PC-9 (cell line): ENCODE measurements around the gene SMIM20. TPM values are rescaled to one million over a fixed set of nuclear protein-coding genes. Genes with fewer than 3 reads are reported as not detected.

Experiments used
- BruUV-seq: library from RNA; stranded (reverse); fragments of 400-500 nt; replicated peaks from 2 replicates; lab custom pipeline; 2021; lab: Mats Ljungman, UMichigan
- CTCF ChIA-PET: fragments of 300-600 bp; sonication (Branson Sonifier 250); formaldehyde crosslinking; loops from one replicate; lab custom pipeline; 2022; ENCODE audit warnings: antibody characterized with exemption; lab: Charles Lee
- POLR2A ChIA-PET: fragments of 300-600 bp; sonication (Branson Sonifier 250); formaldehyde crosslinking; loops from one replicate; lab custom pipeline; 2022; ENCODE audit warnings: antibody characterized with exemption; ENCODE audit not compliant: unreplicated experiment; lab: Charles Lee
- DNase-seq, 2 experiments: peaks; one replicate each; pipeline versions ENCODE4 v3.0.0 to v3.0.0-alpha.2; 2015 to 2022; ENCODE audit warnings: mixed read lengths in 1 of 2
- H2AFZ ChIP-seq: fragments of 200-600 bp; sonication (generic); 2 replicates; pipeline ENCODE4 v1.8.1; 2017; ENCODE audit warnings: antibody characterized with exemption
- H3F3A ChIP-seq: fragments of 200-600 bp; sonication (generic); 2 replicates; pipeline ENCODE4 v1.8.1; 2017; ENCODE audit warnings: antibody characterized with exemption, mild to moderate bottlenecking, low read depth; ENCODE audit not compliant: insufficient read depth
- H3K27ac ChIP-seq: fragments of 200-600 bp; sonication (generic); 2 replicates; pipeline ENCODE4 v1.6.1; 2016; ENCODE audit warnings: mixed run types
- H3K27me3 ChIP-seq: fragments of 200-600 bp; sonication (generic); 2 replicates; pipeline ENCODE4 v1.6.1; 2016; ENCODE audit warnings: low read depth, mixed run types; ENCODE audit not compliant: insufficient read depth
- H3K36me3 ChIP-seq: fragments of 200-600 bp; sonication (generic); 2 replicates; pipeline ENCODE4 v1.6.1; 2016; ENCODE audit warnings: low read depth, mixed run types
- H3K4me1 ChIP-seq: fragments of 200-600 bp; sonication (generic); replicated peaks from 2 replicates; pipeline ENCODE4 v1.6.1; 2016; ENCODE audit warnings: mixed run types; ENCODE audit not compliant: insufficient read depth
- H3K4me2 ChIP-seq: fragments of 200-600 bp; sonication (generic); 2 replicates; pipeline ENCODE4 v1.6.1; 2017; ENCODE audit warnings: mixed run types
- H3K4me3 ChIP-seq: fragments of 200-600 bp; sonication (generic); 2 replicates; pipeline ENCODE4 v1.6.1; 2016; ENCODE audit warnings: mixed run types
- H3K79me2 ChIP-seq: fragments of 200-600 bp; sonication (generic); 2 replicates; pipeline ENCODE4 v1.6.1; 2017; ENCODE audit warnings: low read depth, mixed run types
- H3K9me2 ChIP-seq: fragments of 200-600 bp; sonication (generic); 2 replicates; pipeline ENCODE4 v1.8.1; 2017; ENCODE audit warnings: mild to moderate bottlenecking; ENCODE audit not compliant: insufficient read depth
- H3K9me3 ChIP-seq: fragments of 200-600 bp; sonication (generic); 2 replicates; pipeline ENCODE4 v1.8.1; 2016; ENCODE audit warnings: low read depth; ENCODE audit not compliant: insufficient read depth
- H4K20me1 ChIP-seq: fragments of 200-600 bp; sonication (generic); 2 replicates; pipeline ENCODE4 v1.8.1; 2017; ENCODE audit not compliant: insufficient read depth
- EZH2 ChIP-seq: fragments of 200-600 bp; sonication (generic); IDR thresholded peaks from 2 replicates; pipeline ENCODE4 v1.8.0; 2017; ENCODE audit warnings: antibody characterized with exemption, low read depth
- intact Hi-C: fragments of 100-400 bp; cut with micrococcal nuclease; formaldehyde crosslinking; loops from one replicate; pipeline ENCODE4 v1.10.0; 2022; ENCODE audit not compliant: unreplicated experiment
- total RNA-seq: library from RNA; stranded (reverse); gene quantifications from 2 replicates; pipeline ENCODE4 v1.2.3, GENCODE V29; 2021
- TF ChIP-seq, protein P1 (sequence below): fragments of 200-600 bp; sonication (generic); conservative IDR thresholded peaks from 2 replicates; pipeline ENCODE4 v1.6.1; 2017; ENCODE audit warnings: mixed run types, antibody characterized with exemption, mild to moderate bottlenecking, moderate library complexity

The SMIM20 gene
- total RNA-seq, 1 experiment from 2014 or later: 44.2 TPM

DNA sequence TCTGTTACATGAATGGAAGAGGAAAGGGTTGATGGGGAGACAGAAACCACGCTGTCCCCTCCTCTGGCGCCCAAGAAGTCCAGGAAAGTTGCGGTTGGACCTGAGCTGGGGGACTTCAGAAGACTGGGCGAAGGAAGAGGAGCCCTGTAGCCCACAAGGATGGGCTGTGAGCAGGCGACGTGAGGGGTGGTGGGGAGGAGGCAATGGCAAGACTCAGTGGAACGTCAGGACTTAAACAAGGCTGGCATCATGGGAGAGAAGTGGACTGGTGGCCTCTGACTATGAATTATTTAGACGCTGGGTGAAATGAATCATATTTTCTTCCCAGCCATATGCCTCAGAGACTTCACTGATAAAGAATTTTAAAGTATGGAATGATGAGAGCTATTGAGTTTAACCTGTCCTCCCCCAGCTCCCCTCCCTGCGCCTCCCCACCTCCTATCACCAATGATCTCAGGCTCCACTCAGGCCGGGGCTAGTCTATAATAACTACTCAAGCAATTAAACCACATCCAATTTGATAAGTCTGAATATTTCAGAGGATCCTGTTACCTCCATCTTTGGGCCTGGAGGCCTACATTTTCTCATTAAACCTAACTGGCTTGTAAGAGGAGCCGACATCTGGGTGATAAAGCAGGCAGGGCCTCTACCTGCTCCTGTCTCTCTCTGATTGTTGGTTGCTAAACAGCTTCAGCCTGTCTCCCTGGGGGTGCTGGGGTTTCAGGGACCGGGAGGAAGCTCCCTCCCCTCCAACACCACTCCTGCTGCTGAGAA, 63.6 kb downstream of the SMIM20 start:
- no peak for DNase-seq
- POLR2A ChIA-PET: no interaction called here
- intact Hi-C loops: no loop called here
- no peaks in the 10 kb centered on the region for H3K36me3 ChIP-seq
- no peak overlapping the region for H3K27ac ChIP-seq
- no TSS peak for BruUV-seq
- no peaks in the 10 kb centered on the region for H3K79me2 ChIP-seq
- H3K4me2 ChIP-seq: no peak overlapping the region
- TF ChIP-seq, protein P1, sequence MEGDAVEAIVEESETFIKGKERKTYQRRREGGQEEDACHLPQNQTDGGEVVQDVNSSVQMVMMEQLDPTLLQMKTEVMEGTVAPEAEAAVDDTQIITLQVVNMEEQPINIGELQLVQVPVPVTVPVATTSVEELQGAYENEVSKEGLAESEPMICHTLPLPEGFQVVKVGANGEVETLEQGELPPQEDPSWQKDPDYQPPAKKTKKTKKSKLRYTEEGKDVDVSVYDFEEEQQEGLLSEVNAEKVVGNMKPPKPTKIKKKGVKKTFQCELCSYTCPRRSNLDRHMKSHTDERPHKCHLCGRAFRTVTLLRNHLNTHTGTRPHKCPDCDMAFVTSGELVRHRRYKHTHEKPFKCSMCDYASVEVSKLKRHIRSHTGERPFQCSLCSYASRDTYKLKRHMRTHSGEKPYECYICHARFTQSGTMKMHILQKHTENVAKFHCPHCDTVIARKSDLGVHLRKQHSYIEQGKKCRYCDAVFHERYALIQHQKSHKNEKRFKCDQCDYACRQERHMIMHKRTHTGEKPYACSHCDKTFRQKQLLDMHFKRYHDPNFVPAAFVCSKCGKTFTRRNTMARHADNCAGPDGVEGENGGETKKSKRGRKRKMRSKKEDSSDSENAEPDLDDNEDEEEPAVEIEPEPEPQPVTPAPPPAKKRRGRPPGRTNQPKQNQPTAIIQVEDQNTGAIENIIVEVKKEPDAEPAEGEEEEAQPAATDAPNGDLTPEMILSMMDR: no peak
- TF ChIP-seq EZH2: no peak
- no peaks in the 10 kb centered on the region for H3K9me2 ChIP-seq
- H3K9me3 ChIP-seq: no peaks in the 10 kb centered on the region
- H3K27me3 ChIP-seq: no peaks in the 10 kb centered on the region
- no peak overlapping the region for H3K4me3 ChIP-seq
- CTCF ChIA-PET: no interaction called here
- no peaks in the 10 kb centered on the region for H4K20me1 ChIP-seq
- H3F3A ChIP-seq: no peaks in the 10 kb centered on the region
- H3K4me1 ChIP-seq: no peaks in the 10 kb centered on the region
- H2AFZ ChIP-seq: no peak overlapping the region

DNA sequence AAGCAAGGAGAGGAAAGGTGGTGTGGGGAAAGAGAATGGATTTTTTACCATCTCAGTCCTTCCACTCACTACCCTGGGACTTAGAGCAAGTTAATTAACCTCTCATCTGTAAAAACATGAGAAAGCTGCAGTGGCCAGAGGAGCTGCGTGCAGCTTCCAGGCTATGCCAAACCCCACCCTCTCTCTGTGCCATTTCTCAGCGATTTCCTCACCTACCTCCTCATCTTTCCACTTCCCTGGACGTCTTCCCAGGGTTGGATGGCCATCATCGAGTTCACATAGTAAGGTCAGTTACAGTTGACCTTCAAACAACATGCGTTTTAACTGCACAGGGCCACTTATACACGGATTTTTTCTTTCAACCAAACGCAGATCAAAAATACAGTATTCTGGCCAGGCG, 64.3 kb downstream of the SMIM20 start:
- Histone ChIP-seq H3K4me3 (no peak overlapping the region), H3K9me2 (no peaks in the 10 kb centered on the region), H3K36me3 (no peaks in the 10 kb centered on the region), H3K9me3 (no peaks in the 10 kb centered on the region), H3K4me2 (no peak overlapping the region), H3K27me3 (no peaks in the 10 kb centered on the region), H3F3A (no peaks in the 10 kb centered on the region), H3K79me2 (no peaks in the 10 kb centered on the region), H4K20me1 (no peaks in the 10 kb centered on the region), H3K27ac (no peak overlapping the region), H3K4me1 (no peaks in the 10 kb centered on the region), H2AFZ (no peak overlapping the region)
- no TSS peak for BruUV-seq
- ChIA-PET POLR2A (no interaction called here), CTCF (no interaction called here)
- intact Hi-C loops: no loop called here
- TF ChIP-seq, protein P1: no peak
- no peak for TF ChIP-seq EZH2
- DNase-seq: no peak

Other genes starting within 250 kb of the SMIM20 start
- 78.4 and 79.2 TPM in 2 replicates for gene SEL1L3, start 51.2 kb upstream of the SMIM20 start, total RNA-seq